CD14-positive monocyte (primary cell): Measurements from ENCODE around the gene LGALS4. TPM values are rescaled to one million over a fixed set of nuclear protein-coding genes. Genes with fewer than 3 reads are reported as not detected.
A peak's percentile ranks its signal among the peaks of the same experiment; 100 is the strongest.
"Not testable (repeated sequence)": the region's sequence is repeated elsewhere in the genome, so short reads cannot be mapped to it uniquely, and the experiment has no call there.

Experiments used
- DNase-seq, 3 donors: peaks; one replicate each; pipeline ENCODE4 v3.0.0-alpha.2; 2011 to 2022
- H2AFZ ChIP-seq: 2 replicates; pipeline ENCODE4 v1.6.0; 2012; ENCODE audit warnings: mild to moderate bottlenecking, low read depth, low read length, inconsistent platforms; ENCODE audit not compliant: insufficient read depth, poor library complexity, severe bottlenecking
- H3K27ac ChIP-seq, 2 donors: 1 replicate in 1 of 2; 2 replicates in 1 of 2; pipeline ENCODE4 v1.5.1; 2012 to 2013; ENCODE audit warnings: low read length in 2 of 2, control low read depth in 1 of 2, inconsistent platforms in 1 of 2, low read depth in 1 of 2, mild to moderate bottlenecking in 1 of 2
- H3K27me3 ChIP-seq, 2 donors: one replicate each; pipeline versions ENCODE4 v1.6.0 to v1.6.1; 2011 to 2013; ENCODE audit warnings: low read length in 2 of 2; ENCODE audit not compliant: control insufficient read depth in 2 of 2, insufficient read depth in 2 of 2
- H3K36me3 ChIP-seq, 2 donors: replicated peaks in 1 of 2; 1 replicate in 1 of 2; 2 replicates in 1 of 2; pipeline versions ENCODE4 v1.5.1 to v1.6.1; 2012 to 2013; ENCODE audit warnings: low read length in 2 of 2, control low read depth in 1 of 2, inconsistent platforms in 1 of 2, mild to moderate bottlenecking in 1 of 2; ENCODE audit not compliant: insufficient read depth in 2 of 2, control insufficient read depth in 1 of 2
- H3K4me1 ChIP-seq, 2 donors: 1 replicate in 1 of 2; 2 replicates in 1 of 2; pipeline versions ENCODE4 v1.5.1 to v1.6.1; 2012 to 2013; ENCODE audit warnings: low read length in 2 of 2, control low read depth in 1 of 2, inconsistent platforms in 1 of 2, mild to moderate bottlenecking in 1 of 2, moderate library complexity in 1 of 2; ENCODE audit not compliant: insufficient read depth in 2 of 2, control insufficient read depth in 1 of 2
- H3K4me2 ChIP-seq: replicated peaks from 2 replicates; pipeline ENCODE3; 2012; ENCODE audit warnings: low read length, moderate library complexity, mild to moderate bottlenecking; ENCODE audit not compliant: poor library complexity, severe bottlenecking; ENCODE audit errors: extremely low read depth
- H3K4me3 ChIP-seq, 3 experiments: fragments of 200-600 bp in 1 of 3; sonication (generic) in 1 of 3; replicated peaks in 1 of 3; 1 replicate in 2 of 3; 2 replicates in 1 of 3; pipeline ENCODE4 v1.5.1; 2011 to 2013; ENCODE audit warnings: low read length in 3 of 3, mild to moderate bottlenecking in 3 of 3, control low read depth in 2 of 3, low read depth in 2 of 3, inconsistent platforms in 1 of 3, moderate library complexity in 1 of 3
- H3K79me2 ChIP-seq: 2 replicates; pipeline ENCODE4 v1.6.0; 2012; ENCODE audit warnings: mild to moderate bottlenecking, control low read depth, inconsistent platforms, low read length, moderate library complexity; ENCODE audit not compliant: insufficient read depth
- H3K9ac ChIP-seq: 2 replicates; pipeline ENCODE4 v1.6.0; 2017; ENCODE audit warnings: low read length, mild to moderate bottlenecking; ENCODE audit not compliant: insufficient read depth, poor library complexity, severe bottlenecking
- H3K9me3 ChIP-seq, 2 donors: replicated peaks in 1 of 2; 1 replicate in 1 of 2; 2 replicates in 1 of 2; pipeline versions ENCODE4 v1.5.1 to v1.6.1; 2012 to 2013; ENCODE audit warnings: low read length in 2 of 2, control low read depth in 1 of 2; ENCODE audit not compliant: control insufficient read depth in 1 of 2, insufficient read depth in 1 of 2
- H4K20me1 ChIP-seq: 2 replicates; pipeline ENCODE4 v1.6.0; 2012; ENCODE audit warnings: mild to moderate bottlenecking, low read length, control low read depth, moderate library complexity; ENCODE audit not compliant: insufficient read depth
- H3K27ac Mint-ChIP-seq, 7 donors: one replicate each; pipeline ENCODE4 v1.8.0; 2020; ENCODE audit warnings: mild to moderate bottlenecking in 7 of 7, mixed read lengths in 7 of 7, moderate library complexity in 6 of 7, inconsistent platforms in 2 of 7
- H3K27me3 Mint-ChIP-seq, 3 donors: one replicate each; pipeline ENCODE4 v1.8.0; 2021 to 2022; ENCODE audit warnings: low read depth in 3 of 3, mild to moderate bottlenecking in 3 of 3, mixed read lengths in 3 of 3, moderate library complexity in 3 of 3, inconsistent platforms in 1 of 3
- H3K36me3 Mint-ChIP-seq, 2 donors: one replicate each; pipeline ENCODE4 v1.8.0; 2020; ENCODE audit warnings: mixed read lengths in 2 of 2, inconsistent platforms in 1 of 2, mild to moderate bottlenecking in 1 of 2
- H3K4me1 Mint-ChIP-seq: one replicate; pipeline ENCODE4 v1.8.0; 2020; ENCODE audit warnings: mild to moderate bottlenecking, mixed read lengths
- H3K4me3 Mint-ChIP-seq, 2 donors: one replicate each; pipeline ENCODE4 v1.8.0; 2020; ENCODE audit warnings: mild to moderate bottlenecking in 2 of 2, mixed read lengths in 2 of 2, moderate library complexity in 1 of 2
- H3K9me3 Mint-ChIP-seq, 7 donors: one replicate each; pipeline ENCODE4 v1.8.0; 2020 to 2022; ENCODE audit warnings: mixed read lengths in 7 of 7, mild to moderate bottlenecking in 6 of 7, moderate library complexity in 6 of 7, inconsistent platforms in 2 of 7
- WGBS: methylation state at CpG from one replicate; pipeline ENCODE4 v1.1.5; 2013; ENCODE audit warnings: missing lambda C conversion rate; ENCODE audit not compliant: insufficient coverage; 5-methylcytosine and 5-hydroxymethylcytosine counted together
- intact Hi-C, 2 donors: fragments of 100-400 bp; cut with micrococcal nuclease; formaldehyde crosslinking; loops; one replicate each; pipeline versions ENCODE4 v1.15.0 to v1.15.1; 2023
- polyA plus RNA-seq, 3 donors: library from polyadenylated mRNA; depleted of rRNA in 1 of 3; unstranded in 2 of 3; stranded (reverse) in 1 of 3; fragments of 300-500 nt in 2 of 3; fragments of >200 nt in 1 of 3; fragmentation: Illumina TruSeq in 2 of 3; gene quantifications; 1 replicate in 2 of 3; 2 replicates in 1 of 3; pipeline ENCODE4 v1.2.3, GENCODE V29; 2012 to 2021
- TF ChIP-seq, protein P1 (sequence below): fragments of 200-600 bp; IDR thresholded peaks from one replicate; pipeline ENCODE4 v1.8.0; 2022; ENCODE audit warnings: antibody characterized with exemption, mild to moderate bottlenecking

LGALS4 gene
- polyA plus RNA-seq, 3 donors = 1.7 TPM; not detected in 2

DNA sequence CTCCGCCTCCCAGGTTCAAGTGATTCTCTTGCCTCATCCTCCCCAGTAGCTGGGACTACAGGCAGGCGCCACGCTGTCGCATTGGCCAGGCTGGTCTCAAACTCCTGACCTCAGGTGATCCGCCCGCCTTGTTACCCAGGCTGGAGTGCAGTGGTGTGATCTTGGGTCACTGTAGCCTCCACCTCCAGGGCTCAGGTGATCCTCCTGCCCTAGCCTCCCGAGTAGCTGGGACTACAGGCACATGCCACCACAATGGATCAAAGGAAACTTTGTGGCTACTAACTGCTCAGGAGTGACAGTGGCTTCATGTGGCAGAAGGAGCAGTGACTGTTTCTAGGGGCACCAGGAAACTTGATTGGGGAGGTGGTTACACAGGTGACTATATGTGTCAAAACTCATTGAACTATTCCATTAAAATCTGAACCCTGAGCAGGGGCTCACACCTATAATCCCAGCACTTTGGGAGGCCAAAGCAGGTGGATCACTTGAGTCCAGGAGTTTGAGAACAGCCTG lies 27.5 kb downstream of the LGALS4 start:
- Mint-ChIP-seq H3K4me1 (no peaks in the 10 kb centered on the region), H3K9me3 (no peaks in the 10 kb centered on the region), H3K27ac (no peak overlapping the region), H3K27me3 (peaks cover 4 to 14% (median 7%) of the 10 kb centered on the region in 3 donors), H3K36me3 (no peaks in the 10 kb centered on the region), H3K4me3 (no peak overlapping the region)
- no peaks in the 10 kb centered on the region for H4K20me1 ChIP-seq
- no peak overlapping the region for H3K4me3 ChIP-seq
- no peaks in the 10 kb centered on the region for H3K79me2 ChIP-seq
- no peaks in the 10 kb centered on the region for H3K9me3 ChIP-seq
- no peak overlapping the region for H3K27ac ChIP-seq
- WGBS = 93% methylated on average over 3 of the region's 7 CpGs
- no peak for DNase-seq
- H3K9ac ChIP-seq = no peak overlapping the region
- TF ChIP-seq, protein P1, sequence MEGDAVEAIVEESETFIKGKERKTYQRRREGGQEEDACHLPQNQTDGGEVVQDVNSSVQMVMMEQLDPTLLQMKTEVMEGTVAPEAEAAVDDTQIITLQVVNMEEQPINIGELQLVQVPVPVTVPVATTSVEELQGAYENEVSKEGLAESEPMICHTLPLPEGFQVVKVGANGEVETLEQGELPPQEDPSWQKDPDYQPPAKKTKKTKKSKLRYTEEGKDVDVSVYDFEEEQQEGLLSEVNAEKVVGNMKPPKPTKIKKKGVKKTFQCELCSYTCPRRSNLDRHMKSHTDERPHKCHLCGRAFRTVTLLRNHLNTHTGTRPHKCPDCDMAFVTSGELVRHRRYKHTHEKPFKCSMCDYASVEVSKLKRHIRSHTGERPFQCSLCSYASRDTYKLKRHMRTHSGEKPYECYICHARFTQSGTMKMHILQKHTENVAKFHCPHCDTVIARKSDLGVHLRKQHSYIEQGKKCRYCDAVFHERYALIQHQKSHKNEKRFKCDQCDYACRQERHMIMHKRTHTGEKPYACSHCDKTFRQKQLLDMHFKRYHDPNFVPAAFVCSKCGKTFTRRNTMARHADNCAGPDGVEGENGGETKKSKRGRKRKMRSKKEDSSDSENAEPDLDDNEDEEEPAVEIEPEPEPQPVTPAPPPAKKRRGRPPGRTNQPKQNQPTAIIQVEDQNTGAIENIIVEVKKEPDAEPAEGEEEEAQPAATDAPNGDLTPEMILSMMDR = no peak
- intact Hi-C loops = no loop called here
- H2AFZ ChIP-seq = no peak overlapping the region
- H3K4me1 ChIP-seq = no peaks in the 10 kb centered on the region
- no peaks in the 10 kb centered on the region for H3K36me3 ChIP-seq
- no peaks in the 10 kb centered on the region for H3K27me3 ChIP-seq
- no peak overlapping the region for H3K4me2 ChIP-seq

DNA sequence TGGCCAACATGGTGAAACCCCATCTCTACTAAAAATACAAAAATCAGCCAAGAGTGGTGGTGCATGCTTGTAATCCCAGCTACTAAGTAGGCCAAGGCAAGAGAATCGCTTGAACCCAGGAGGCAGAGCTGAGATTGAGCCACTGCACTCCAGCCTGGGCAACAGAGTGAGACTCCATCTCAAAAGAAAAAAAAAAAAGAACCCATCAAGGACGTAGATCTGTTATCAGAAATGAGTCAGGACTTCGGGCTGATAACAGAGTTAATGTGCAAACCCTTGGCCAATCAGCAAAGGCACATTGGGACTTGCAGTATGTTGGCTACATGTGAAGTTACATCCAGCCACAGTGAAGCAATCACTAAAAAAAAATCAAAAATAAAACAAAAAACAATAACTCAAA lies 28.5 kb downstream of the LGALS4 start:
- H3K4me1 Mint-ChIP-seq = no peaks in the 10 kb centered on the region
- intact Hi-C loops = no loop called here
- no peaks in the 10 kb centered on the region for H3K9me3 ChIP-seq
- no peak overlapping the region for H3K27ac ChIP-seq
- H3K79me2 ChIP-seq = no peaks in the 10 kb centered on the region
- H3K9me3 Mint-ChIP-seq = no peaks in the 10 kb centered on the region
- H3K4me3 Mint-ChIP-seq = no peak overlapping the region
- H3K27ac Mint-ChIP-seq = no peak overlapping the region
- no peaks in the 10 kb centered on the region for H3K36me3 Mint-ChIP-seq
- H3K27me3 Mint-ChIP-seq = peaks cover 4 to 17% (median 11%) of the 10 kb centered on the region in 3 donors
- H3K4me2 ChIP-seq = no peak overlapping the region
- no peak overlapping the region for H2AFZ ChIP-seq
- H3K9ac ChIP-seq = no peak overlapping the region
- no peaks in the 10 kb centered on the region for H3K27me3 ChIP-seq
- H3K4me1 ChIP-seq = no peaks in the 10 kb centered on the region
- DNase-seq = no peak
- WGBS = 90% methylated on average over 2 of the region's 3 CpGs
- H3K36me3 ChIP-seq = no peaks in the 10 kb centered on the region
- H4K20me1 ChIP-seq = no peaks in the 10 kb centered on the region
- TF ChIP-seq, protein P1 = no peak
- H3K4me3 ChIP-seq = no peak overlapping the region

DNA sequence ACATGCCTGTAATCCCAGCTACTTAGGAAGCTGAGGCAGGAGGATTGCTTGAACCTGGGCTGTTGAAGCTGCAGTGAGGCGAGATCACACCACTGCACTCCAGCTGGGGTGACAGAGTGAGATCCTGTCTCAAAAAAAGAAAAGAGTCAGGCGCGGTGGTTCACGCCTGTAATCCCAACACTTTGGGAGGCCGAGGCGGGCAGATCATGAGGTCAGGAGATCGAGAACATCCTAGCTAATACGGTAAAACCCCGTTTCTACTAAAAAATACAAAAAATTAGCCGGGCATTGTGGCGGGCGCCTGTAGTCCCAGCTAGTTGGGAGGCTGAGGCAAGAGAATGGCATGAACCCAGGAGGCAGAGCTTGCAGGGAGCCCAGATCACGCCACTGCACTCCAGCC lies 30.5 kb downstream of the LGALS4 start:
- intact Hi-C loops, H3K36me3 ChIP-seq, H3K36me3 Mint-ChIP-seq, H3K4me1 ChIP-seq, H3K9me3 ChIP-seq, H3K9me3 Mint-ChIP-seq, DNase-seq, H3K4me1 Mint-ChIP-seq, H3K79me2 ChIP-seq, H4K20me1 ChIP-seq, H3K4me2 ChIP-seq, H3K4me3 ChIP-seq, H3K27me3 ChIP-seq, H2AFZ ChIP-seq, H3K9ac ChIP-seq, H3K27ac ChIP-seq, H3K4me3 Mint-ChIP-seq: not testable (repeated sequence)
- Mint-ChIP-seq H3K27me3 (peaks cover 5 to 23% (median 13%) of the 10 kb centered on the region in 3 donors), H3K27ac (peak overlapping the region in 1 of 7 donors; percentile 43)
- WGBS = 96% methylated on average over 7 of the region's 13 CpGs
